PFSK-1 (cell line): ENCODE data around the gene EVI5.

Source experiments
- FOXP2 ChIP-seq: optimal IDR thresholded peaks from 2 replicates; pipeline ENCODE3; 2011; ENCODE audit warnings: borderline replicate concordance, control low read depth, inconsistent platforms; ENCODE audit not compliant: insufficient read depth; ENCODE audit errors: extremely low read length, extremely low read depth
- POLR2AphosphoS5 ChIP-seq: IDR thresholded peaks from 2 replicates; pipeline ENCODE4 v1.6.1; 2012; ENCODE audit warnings: low read depth, mild to moderate bottlenecking, control low read depth, low read length, moderate library complexity
- REST ChIP-seq, 2 experiments: IDR thresholded peaks; 2 replicates each; pipeline versions ENCODE4 v1.6.1 to v1.8.0; 2011 to 2012; ENCODE audit warnings: low read depth in 2 of 2, low read length in 2 of 2, control low read depth in 1 of 2, inconsistent platforms in 1 of 2, mild to moderate bottlenecking in 1 of 2, moderate library complexity in 1 of 2; ENCODE audit not compliant: insufficient read depth in 1 of 2
- SIN3A ChIP-seq: IDR thresholded peaks from 2 replicates; pipeline ENCODE4 v1.6.1; 2012; ENCODE audit warnings: mild to moderate bottlenecking, low read length, moderate library complexity, borderline replicate concordance; ENCODE audit not compliant: insufficient read depth
- TAF1 ChIP-seq: IDR thresholded peaks from 2 replicates; pipeline ENCODE4 v1.6.1; 2012; ENCODE audit warnings: low read length, control low read depth, borderline replicate concordance; ENCODE audit not compliant: insufficient read depth

EVI5 gene

GRCh38 chr1:92503043-92503925 is 281.6 kb downstream of the EVI5 start:
- TF ChIP-seq FOXP2: no peak
- no peak for TF ChIP-seq POLR2AphosphoS5
- no peak for TF ChIP-seq TAF1
- no peak for TF ChIP-seq REST (IDR thresholded peaks at IDR 0.05; ENCODE audit: insufficient read depth in 1 of 2, low read depth in 2 of 2, low read length in 2 of 2)
- no peak for TF ChIP-seq SIN3A

GRCh38 chr1:92502247-92502646 is 282.7 kb downstream of the EVI5 start:
- TF ChIP-seq REST (IDR thresholded peaks at IDR 0.05; ENCODE audit: insufficient read depth in 1 of 2, low read depth in 2 of 2, low read length in 2 of 2): no peak
- no peak for TF ChIP-seq POLR2AphosphoS5

- TF ChIP-seq SIN3A (no peak), REST (IDR thresholded peaks at IDR 0.05; ENCODE audit: insufficient read depth in 1 of 2, low read depth in 2 of 2, low read length in 2 of 2) (no peak), FOXP2 (no peak), TAF1 (no peak), POLR2AphosphoS5 (no peak)
Observed at GRCh38 chr1:92500552-92500951, 284.4 kb downstream of the EVI5 start.

- TF ChIP-seq TAF1 (no peak), REST (IDR thresholded peaks at IDR 0.05; ENCODE audit: insufficient read depth in 1 of 2, low read depth in 2 of 2, low read length in 2 of 2) (no peak), SIN3A (no peak), FOXP2 (no peak), POLR2AphosphoS5 (no peak)
Observed at GRCh38 chr1:92495392-92496063, 289.4 kb downstream of the EVI5 start.
